HepG2 (cell line): ENCODE data around the gene NAXD. TPM values are rescaled to one million over a fixed set of nuclear protein-coding genes. Genes with fewer than 3 reads are reported as not detected.

Experiments used
- ATAC-seq: fragments of 200-7000 bp; cut with Tn5 transposase; 3 replicates; pipeline ENCODE4 v1.9.1; 2020; ENCODE audit warnings: mild to moderate bottlenecking, moderate library complexity
- BruUV-seq: library from RNA; stranded (reverse); fragments of 400-500 nt; replicated peaks from 2 replicates; lab custom pipeline; 2021; lab: Mats Ljungman, UMichigan
- CTCF ChIA-PET: fragments of 300-600 bp; formaldehyde crosslinking; extraction: SDS; loops from one replicate; lab custom pipeline; 2021; ENCODE audit warnings: low total read pairs, inconsistent platforms, low intra/inter-chr PET ratio; lab: Yijun Ruan, JAX
- POLR2A ChIA-PET: fragments of 350-600 bp; sonication (Branson Sonifier 250); formaldehyde crosslinking; loops from one replicate; lab custom pipeline; 2020; ENCODE audit warnings: antibody characterized with exemption, inconsistent platforms; lab: Yijun Ruan, JAX
- DNase-seq: peaks from one replicate; pipeline ENCODE4 v3.0.0-alpha.2; 2015; ENCODE audit warnings: low spot score
- FAIRE-seq: peaks from 3 replicates; lab custom pipeline; 2011; peaks lifted over from hg19 to GRCh38; lab: Jason Lieb, UNC
- H2AFZ ChIP-seq: one replicate; pipeline ENCODE4 v1.6.1; 2011; ENCODE audit warnings: low read length, inconsistent platforms
- H3K27ac ChIP-seq: fragments of 300-600 bp; 3 replicates; pipeline ENCODE4 v1.8.0; 2011; ENCODE audit warnings: mixed run types, mild to moderate bottlenecking, mixed read lengths, low read length, inconsistent platforms; ENCODE audit not compliant: insufficient read depth; ENCODE audit errors: extremely low read length
- H3K27me3 ChIP-seq, 2 experiments: fragments of 200-600 bp in 1 of 2; 2 replicates in 1 of 2; 3 replicates in 1 of 2; pipeline versions ENCODE4 v1.6.0 to v1.8.0; 2011; ENCODE audit warnings: low read length in 2 of 2, mild to moderate bottlenecking in 2 of 2, moderate library complexity in 2 of 2, inconsistent platforms in 1 of 2; ENCODE audit not compliant: insufficient read depth in 2 of 2, control insufficient read depth in 1 of 2
- H3K36me3 ChIP-seq, 2 experiments: fragments of 200-600 bp in 1 of 2; replicated peaks in 1 of 2; 2 replicates in 1 of 2; 3 replicates in 1 of 2; pipeline versions ENCODE4 v1.5.1 to v1.8.0; 2011; ENCODE audit warnings: low read length in 2 of 2, inconsistent platforms in 1 of 2; ENCODE audit not compliant: insufficient read depth in 2 of 2, control insufficient read depth in 1 of 2
- H3K4me1 ChIP-seq: 2 replicates; pipeline ENCODE4 v1.5.1; 2012; ENCODE audit warnings: low read length, inconsistent platforms; ENCODE audit not compliant: insufficient read depth
- H3K4me2 ChIP-seq: 2 replicates; pipeline ENCODE4 v1.6.0; 2011; ENCODE audit warnings: low read depth, low read length, inconsistent platforms
- H3K4me3 ChIP-seq, 3 experiments: fragments of 200-600 bp in 1 of 3; sonication (generic), shearing (Covaris generic) in 1 of 3; replicated peaks in 1 of 3; 2 replicates each; pipeline ENCODE4 v1.5.1; 2011 to 2016; ENCODE audit warnings: low read length in 3 of 3, inconsistent platforms in 2 of 3, low read depth in 2 of 3, mild to moderate bottlenecking in 2 of 3, control low read depth in 1 of 3, mixed read lengths in 1 of 3; ENCODE audit not compliant: insufficient read depth in 1 of 3
- H3K79me2 ChIP-seq: one replicate; pipeline ENCODE4 v1.6.1; 2011; ENCODE audit warnings: low read length, inconsistent platforms; ENCODE audit not compliant: insufficient read depth
- H3K9ac ChIP-seq: 2 replicates; pipeline ENCODE4 v1.6.0; 2011; ENCODE audit warnings: mild to moderate bottlenecking, low read depth, low read length, inconsistent platforms; ENCODE audit not compliant: insufficient read depth
- H3K9me3 ChIP-seq: 2 replicates; pipeline ENCODE4 v1.5.1; 2012; ENCODE audit warnings: mild to moderate bottlenecking, low read length
- H4K20me1 ChIP-seq: 2 replicates; pipeline ENCODE4 v1.6.0; 2011; ENCODE audit warnings: inconsistent platforms, mild to moderate bottlenecking, low read length, moderate library complexity; ENCODE audit not compliant: insufficient read depth
- ATF5 ChIP-seq: sonication (generic); formaldehyde crosslinking; IDR thresholded peaks from 2 replicates; pipeline ENCODE4 v1.4.0; 2020; ENCODE audit warnings: mild to moderate bottlenecking, low read depth, missing genetic modification reagents
- DMAP1 ChIP-seq: IDR thresholded peaks from 2 replicates; pipeline ENCODE4 v1.6.1; 2016
- HOXA3 ChIP-seq: sonication (generic); formaldehyde crosslinking; IDR thresholded peaks from 2 replicates; pipeline ENCODE4 v1.5.0; 2020; ENCODE audit warnings: missing genetic modification reagents
- IRF9 ChIP-seq: sonication (generic); formaldehyde crosslinking; IDR thresholded peaks from 2 replicates; pipeline ENCODE4 v1.8.0; 2022; ENCODE audit warnings: missing genetic modification reagents, mild to moderate bottlenecking, borderline replicate concordance
- JUNB ChIP-seq: sonication (generic); formaldehyde crosslinking; IDR thresholded peaks from 2 replicates; pipeline ENCODE4 v1.8.0; 2022; ENCODE audit warnings: missing genetic modification reagents, mild to moderate bottlenecking, borderline replicate concordance
- REST ChIP-seq, 2 experiments: IDR thresholded peaks; 2 replicates each; pipeline ENCODE4 v1.6.1; 2011 to 2012; ENCODE audit warnings: low read length in 2 of 2, borderline replicate concordance in 1 of 2, low read depth in 1 of 2, mild to moderate bottlenecking in 1 of 2, moderate library complexity in 1 of 2
- SMARCC2 ChIP-seq: fragments of 450-650 bp; IDR thresholded peaks from 2 replicates; pipeline ENCODE4 v1.6.1; 2017; ENCODE audit warnings: antibody characterized with exemption, mild to moderate bottlenecking
- SRSF1 ChIP-seq: fragments of 200-400 bp; formaldehyde crosslinking; optimal IDR thresholded peaks from 2 replicates; pipeline ENCODE3; 2017; ENCODE audit warnings: mild to moderate bottlenecking, low read depth, low read length, moderate library complexity
- STAT6 ChIP-seq: sonication (generic); formaldehyde crosslinking; IDR thresholded peaks from 2 replicates; pipeline ENCODE4 v1.4.0; 2020; ENCODE audit warnings: missing genetic modification reagents, mild to moderate bottlenecking, borderline replicate concordance
- TBP ChIP-seq: sonication (generic); formaldehyde crosslinking; IDR thresholded peaks from 2 replicates; pipeline ENCODE4 v1.5.0; 2020; ENCODE audit warnings: missing genetic modification reagents
- XRCC5 ChIP-seq: fragments of 200-400 bp; formaldehyde crosslinking; optimal IDR thresholded peaks from 2 replicates; pipeline ENCODE3; 2017; ENCODE audit warnings: mild to moderate bottlenecking, low read length
- ZBTB25 ChIP-seq: IDR thresholded peaks from 2 replicates; pipeline ENCODE4 v1.6.1; 2018; ENCODE audit warnings: missing genetic modification reagents
- ZNF274 ChIP-seq: sonication (generic); formaldehyde crosslinking; IDR thresholded peaks from 2 replicates; pipeline ENCODE4 v1.5.1; 2020; ENCODE audit warnings: mild to moderate bottlenecking, missing genetic modification reagents
- ZNF839 ChIP-seq: sonication (generic); formaldehyde crosslinking; IDR thresholded peaks from 2 replicates; pipeline ENCODE4 v1.4.0; 2020; ENCODE audit warnings: missing genetic modification reagents, mild to moderate bottlenecking, borderline replicate concordance
- ZSCAN29 ChIP-seq: sonication (generic); formaldehyde crosslinking; conservative IDR thresholded peaks from 2 replicates; pipeline ENCODE4 v1.4.0; 2020; ENCODE audit warnings: mild to moderate bottlenecking, missing genetic modification reagents
- WGBS: methylation state at CpG from one replicate; pipeline ENCODE4 v1.1.6; 2017; ENCODE audit warnings: low lambda C conversion rate; 5-methylcytosine and 5-hydroxymethylcytosine counted together
- in situ Hi-C: cut with HindIII; loops from 2 replicates; pipeline ENCODE4 v1.10.0; 2017; ENCODE audit warnings: low pct_unique_long_range_greater_than_20kb; ENCODE audit not compliant: extremely low pct_ligation_motif_present
- intact Hi-C: fragments of 100-400 bp; cut with micrococcal nuclease; formaldehyde crosslinking; loops from one replicate; pipeline ENCODE4 v1.10.0; 2022; ENCODE audit not compliant: unreplicated experiment
- polyA plus RNA-seq, 8 experiments: library from polyadenylated mRNA; depleted of rRNA in 3 of 8; stranded (reverse) in 7 of 8; unstranded in 1 of 8; fragments of >200 nt; fragmentation: Illumina TruSeq in 4 of 8; extraction: Trizol in 4 of 8; gene quantifications; 2 replicates each; pipeline versions ENCODE4 v1.2.1 to v1.2.3, GENCODE V29; 2011 to 2016; ENCODE audit warnings: low read depth in 4 of 8, missing spikeins in 1 of 8, mixed read lengths in 1 of 8; ENCODE audit not compliant: insufficient read depth in 1 of 8
- total RNA-seq, 5 experiments: library from RNA; depleted of rRNA; stranded (reverse); fragments of >200 nt; fragmentation: Illumina TruSeq; extraction: Trizol; gene quantifications; 2 replicates each; pipeline ENCODE4 v1.2.3, GENCODE V29; 2016; ENCODE audit warnings: low read depth in 1 of 5

Gene NAXD
- total and polyA plus RNA-seq, 2 of the 13 experiments (the other 11 are each of a cell fraction or from before 2014, with no cell fraction given): 19.0 to 23.2 TPM

GRCh38 chr13:110637275-110637674, 21.9 kb downstream of the NAXD start (continued):
- TF ChIP-seq IRF9 (no peak), STAT6 (no peak)
- TF ChIP-seq, all 625 proteins: peak for 0

- H3K79me2 ChIP-seq: peaks cover 5% of the 10 kb centered on the region
- H2AFZ ChIP-seq: no peak overlapping the region
- no peak overlapping the region for H3K4me2 ChIP-seq
- no peak overlapping the region for H3K9ac ChIP-seq
- no TSS peak for BruUV-seq
- intact Hi-C loops (no loop called here), in situ Hi-C loops (no loop called here)
- no peaks in the 10 kb centered on the region; a peak in 1 of 5 replicates for H3K27me3 ChIP-seq
- H3K4me3 ChIP-seq: no peak overlapping the region
- no peak overlapping the region for H3K27ac ChIP-seq
- peaks cover 27 to 75% of the 10 kb centered on the region in 2 experiments for H3K36me3 ChIP-seq
- DNase-seq (no peak), FAIRE-seq (no peak), ATAC-seq (no peak)
- ChIA-PET POLR2A (no interaction called here), CTCF (no interaction called here)
- 100% methylated on average over 2 of the region's 6 CpGs for WGBS
- H3K4me1 ChIP-seq: no peaks in the 10 kb centered on the region
- peaks cover 4% of the 10 kb centered on the region for H4K20me1 ChIP-seq
- no peaks in the 10 kb centered on the region for H3K9me3 ChIP-seq
- TF ChIP-seq XRCC5 (no peak), REST (IDR thresholded peaks at IDR 0.05; ENCODE audit: borderline replicate concordance in 1 of 2, low read depth in 1 of 2, low read length in 2 of 2) (no peak), SMARCC2 (no peak), TBP (CRISPR knock-in tag) (no peak), ATF5 (CRISPR knock-in tag) (no peak), ZBTB25 (CRISPR knock-in tag) (no peak), DMAP1 (CRISPR knock-in tag) (no peak), ZNF839 (CRISPR knock-in tag) (no peak), ZNF274 (no peak), SRSF1 (no peak), ZSCAN29 (CRISPR knock-in tag) (no peak), JUNB (CRISPR knock-in tag) (no peak), HOXA3 (no peak)
Measured at GRCh38 chr13:110637747-110638146, 22.4 kb downstream of the NAXD start.
